Muscle layer of duodenum (tissue), 2 donors: ENCODE data around the gene TAS2R3.

Source experiments
- H3K27ac ChIP-seq: one replicate; pipeline ENCODE4 v1.7.0; 2013; ENCODE audit warnings: mild to moderate bottlenecking, low read length
- H3K27me3 ChIP-seq: one replicate; pipeline ENCODE4 v1.7.0; 2013; ENCODE audit warnings: low read depth, mild to moderate bottlenecking, control low read depth, low read length
- H3K36me3 ChIP-seq, 2 donors: one replicate each; pipeline ENCODE4 v1.7.0; 2013; ENCODE audit warnings: low read length in 2 of 2, control low read depth in 1 of 2, mild to moderate bottlenecking in 1 of 2; ENCODE audit not compliant: insufficient read depth in 2 of 2, control insufficient read depth in 1 of 2
- H3K4me1 ChIP-seq, 2 donors: one replicate each; pipeline ENCODE4 v1.7.0; 2013; ENCODE audit warnings: low read length in 2 of 2, mild to moderate bottlenecking in 2 of 2, control low read depth in 1 of 2, moderate library complexity in 1 of 2; ENCODE audit not compliant: insufficient read depth in 2 of 2, control insufficient read depth in 1 of 2
- H3K4me3 ChIP-seq, 2 donors: one replicate each; pipeline ENCODE4 v1.7.0; 2013; ENCODE audit warnings: low read length in 2 of 2, low read depth in 1 of 2, mild to moderate bottlenecking in 1 of 2
- H3K9me3 ChIP-seq, 2 donors: one replicate each; pipeline ENCODE4 v1.7.0; 2013; ENCODE audit warnings: low read length in 2 of 2, control low read depth in 1 of 2, mild to moderate bottlenecking in 1 of 2; ENCODE audit not compliant: control insufficient read depth in 1 of 2
- donor health status: healthy.

The TAS2R3 gene

DNA sequence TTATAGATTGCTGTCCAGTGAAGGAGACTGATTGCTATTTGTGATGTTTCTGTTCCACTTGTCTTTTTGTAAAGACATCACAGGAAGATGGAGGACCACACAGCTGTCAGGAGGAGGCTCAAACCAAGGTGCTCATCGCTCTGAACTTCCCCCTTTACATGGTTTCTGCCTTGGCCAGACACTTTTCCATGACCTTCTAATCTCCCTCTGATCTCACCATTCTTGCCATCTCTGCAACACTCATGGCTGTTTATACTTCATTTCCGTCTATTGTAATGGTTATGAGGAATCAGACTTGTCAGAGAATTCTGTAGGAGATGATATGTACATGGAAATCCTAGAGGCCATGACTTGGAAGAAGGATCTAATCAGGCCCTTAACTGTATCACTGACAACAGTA, 24.4 kb downstream of the TAS2R3 start:
- Histone ChIP-seq H3K4me1 (no peaks in the 10 kb centered on the region), H3K27me3 (no peaks in the 10 kb centered on the region), H3K9me3 (no peaks in the 10 kb centered on the region), H3K4me3 (no peak overlapping the region), H3K27ac (no peak overlapping the region), H3K36me3 (peaks cover 0 to 4% of the 10 kb centered on the region in 2 donors)

DNA sequence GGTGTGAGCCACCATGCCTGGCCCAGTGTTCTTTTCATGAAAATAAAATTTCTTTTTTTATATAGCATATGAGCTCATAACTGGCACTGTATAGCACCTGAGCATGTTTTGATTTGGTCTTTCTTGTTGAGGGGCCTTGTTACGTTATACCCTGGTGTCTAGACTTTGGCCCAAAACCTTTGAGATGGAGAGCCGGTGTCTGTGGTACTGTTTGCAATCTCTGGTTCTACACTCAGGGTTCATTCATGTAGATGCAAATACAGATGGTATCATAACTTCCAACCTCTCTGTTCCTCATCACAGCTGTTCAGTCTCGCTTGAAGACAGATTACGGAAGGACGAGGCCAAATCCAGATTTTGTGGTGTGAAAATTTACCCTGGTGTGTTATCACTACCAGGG, 26.0 kb downstream of the TAS2R3 start, which contains the start of gene TAS2R5:
Gene TAS2R5, plus strand, starts transcription at position 301 of the 400 bp plus-strand sequence. CDS start 145 bp downstream, outside the sequence.
- no peak within 1 kb of the TSS for H3K27ac ChIP-seq
- no peaks in the 10 kb centered on the region for H3K4me1 ChIP-seq
- no peaks in the 10 kb centered on the region for H3K9me3 ChIP-seq
- no peak within 1 kb of the TSS for H3K4me3 ChIP-seq
- peaks cover 0 to 4% of the 10 kb centered on the region in 2 donors for H3K36me3 ChIP-seq
- H3K27me3 ChIP-seq = no peaks in the 10 kb centered on the region

DNA sequence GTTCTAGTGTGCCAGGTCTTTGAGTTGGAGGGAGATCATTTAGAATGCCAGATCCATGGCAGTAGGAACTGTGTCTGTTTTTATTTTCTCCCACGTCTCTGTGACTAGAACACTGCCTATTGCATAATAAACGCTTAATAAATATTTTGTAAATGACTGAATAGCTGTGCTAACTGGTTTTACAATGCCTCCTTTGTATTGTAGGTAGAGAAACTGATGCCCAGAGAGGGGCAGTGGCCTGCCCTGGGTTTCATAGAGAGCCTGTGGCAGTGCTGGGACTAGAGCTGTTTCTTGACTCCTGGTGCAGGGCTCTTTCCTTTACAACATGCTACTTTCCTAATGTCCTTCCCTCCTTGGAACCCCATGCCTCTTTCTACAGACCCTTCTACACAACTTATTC, 28.6 kb downstream of the TAS2R3 start:
- Histone ChIP-seq H3K4me3 (no peak overlapping the region), H3K27me3 (no peaks in the 10 kb centered on the region), H3K9me3 (no peaks in the 10 kb centered on the region), H3K27ac (no peak overlapping the region), H3K4me1 (no peaks in the 10 kb centered on the region), H3K36me3 (peaks cover 0 to 4% of the 10 kb centered on the region in 2 donors)
